ENCODE measurements around the gene CERK.
A peak's percentile ranks its signal among the peaks of the same experiment; 100 is the strongest.
"Not testable (repeated sequence)": the region's sequence is repeated elsewhere in the genome, so short reads cannot be mapped to it uniquely, and the experiment has no call there.

Gene CERK, protein sequence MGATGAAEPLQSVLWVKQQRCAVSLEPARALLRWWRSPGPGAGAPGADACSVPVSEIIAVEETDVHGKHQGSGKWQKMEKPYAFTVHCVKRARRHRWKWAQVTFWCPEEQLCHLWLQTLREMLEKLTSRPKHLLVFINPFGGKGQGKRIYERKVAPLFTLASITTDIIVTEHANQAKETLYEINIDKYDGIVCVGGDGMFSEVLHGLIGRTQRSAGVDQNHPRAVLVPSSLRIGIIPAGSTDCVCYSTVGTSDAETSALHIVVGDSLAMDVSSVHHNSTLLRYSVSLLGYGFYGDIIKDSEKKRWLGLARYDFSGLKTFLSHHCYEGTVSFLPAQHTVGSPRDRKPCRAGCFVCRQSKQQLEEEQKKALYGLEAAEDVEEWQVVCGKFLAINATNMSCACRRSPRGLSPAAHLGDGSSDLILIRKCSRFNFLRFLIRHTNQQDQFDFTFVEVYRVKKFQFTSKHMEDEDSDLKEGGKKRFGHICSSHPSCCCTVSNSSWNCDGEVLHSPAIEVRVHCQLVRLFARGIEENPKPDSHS

DNA sequence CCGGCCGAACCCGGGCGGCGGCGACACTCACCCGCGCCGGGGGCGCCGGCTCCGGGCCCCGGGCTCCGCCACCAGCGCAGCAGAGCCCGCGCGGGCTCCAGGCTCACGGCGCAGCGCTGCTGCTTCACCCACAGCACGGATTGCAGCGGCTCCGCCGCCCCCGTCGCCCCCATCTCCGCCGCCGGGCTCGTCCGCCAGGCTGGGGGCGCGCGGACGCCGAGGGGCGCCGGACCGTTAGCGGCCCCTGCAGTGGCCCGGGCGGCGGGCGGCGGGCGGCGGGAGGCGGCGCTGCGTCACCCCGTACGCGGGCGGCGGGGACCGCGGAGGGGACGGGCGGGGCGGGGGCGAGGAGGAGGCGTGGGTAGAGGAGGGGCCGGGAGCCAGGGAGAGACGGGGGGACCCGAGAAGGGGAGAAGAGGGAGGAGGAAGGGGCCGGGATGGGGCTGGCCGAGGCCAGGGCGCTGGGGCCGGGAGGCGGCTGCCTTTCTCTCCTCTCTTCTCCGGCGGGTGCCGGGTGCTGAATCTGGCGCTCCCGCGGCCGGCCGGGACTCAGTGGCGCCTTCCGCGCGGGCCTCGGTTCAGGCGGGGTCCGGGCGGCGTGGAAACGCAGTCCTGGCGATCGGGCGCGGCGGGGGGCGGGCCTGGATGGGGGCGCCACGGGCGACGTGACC, at the start of gene CERK:
Gene CERK, minus strand, starts transcription at position 277 of the 671 bp plus-strand sequence. Its CDS starts 104 bp downstream, at position 173.
- peak; percentile 73 for DNase-seq

DNA sequence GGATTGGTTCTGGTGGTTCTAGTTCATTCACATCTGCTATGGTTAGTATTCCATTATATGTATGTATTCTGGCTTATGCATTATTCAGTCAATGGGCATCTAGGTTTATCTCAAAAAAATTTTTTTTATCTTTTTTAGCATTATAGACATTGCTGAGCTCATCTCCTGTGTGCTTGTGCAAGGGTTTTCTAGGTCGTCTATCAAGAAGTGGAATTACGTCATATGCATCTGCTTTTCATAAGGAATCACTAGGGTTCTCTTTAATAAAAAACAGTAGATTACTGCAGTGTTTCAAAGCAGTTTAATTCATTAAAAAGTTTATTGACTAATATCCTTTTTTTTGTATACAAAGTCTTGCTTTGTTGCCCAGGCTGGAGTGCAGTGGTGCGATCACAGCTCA, 45.7 kb upstream of the CERK start:
- DNase-seq, result no peak

DNA sequence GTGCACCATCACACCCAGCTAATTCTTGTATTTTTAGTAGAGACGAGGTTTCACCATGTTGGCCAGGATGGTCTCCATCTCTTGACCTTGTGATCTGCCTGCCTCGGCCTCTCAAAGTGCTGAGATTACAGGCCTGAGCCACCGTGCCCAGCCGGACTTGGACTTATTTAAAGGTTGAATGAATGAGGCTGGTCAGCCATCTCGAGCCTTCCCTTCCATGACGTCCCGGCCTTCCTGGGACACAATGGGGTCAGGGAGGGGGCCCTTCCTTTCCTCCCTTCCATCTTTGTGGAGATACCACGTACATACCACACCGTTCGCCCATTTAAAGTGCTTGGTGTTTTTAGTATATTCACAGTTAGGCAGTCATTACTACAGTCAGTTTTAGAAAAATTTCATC, 44.1 kb upstream of the CERK start:
- not testable (repeated sequence) for DNase-seq

DNA sequence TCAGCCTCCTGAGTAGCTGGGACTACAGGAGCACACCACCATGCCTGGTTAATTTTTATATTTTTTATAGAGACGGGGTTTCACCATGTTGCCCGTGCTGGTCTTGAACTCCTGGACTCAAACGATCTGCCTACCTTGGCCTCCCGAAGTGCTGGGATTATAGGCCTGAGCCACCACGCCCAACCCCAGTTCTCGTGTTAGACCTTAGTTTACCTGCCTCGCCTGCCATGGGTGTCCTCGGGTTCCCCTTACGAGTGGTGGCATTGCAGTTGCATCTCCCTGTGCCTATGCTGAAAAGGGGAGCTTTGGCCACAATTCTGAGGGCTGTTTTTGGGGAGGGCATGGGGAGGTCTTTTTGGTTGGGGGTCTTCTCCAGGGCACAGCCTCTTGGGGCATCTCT, 43.2 kb upstream of the CERK start:
- no peak for DNase-seq

DNA sequence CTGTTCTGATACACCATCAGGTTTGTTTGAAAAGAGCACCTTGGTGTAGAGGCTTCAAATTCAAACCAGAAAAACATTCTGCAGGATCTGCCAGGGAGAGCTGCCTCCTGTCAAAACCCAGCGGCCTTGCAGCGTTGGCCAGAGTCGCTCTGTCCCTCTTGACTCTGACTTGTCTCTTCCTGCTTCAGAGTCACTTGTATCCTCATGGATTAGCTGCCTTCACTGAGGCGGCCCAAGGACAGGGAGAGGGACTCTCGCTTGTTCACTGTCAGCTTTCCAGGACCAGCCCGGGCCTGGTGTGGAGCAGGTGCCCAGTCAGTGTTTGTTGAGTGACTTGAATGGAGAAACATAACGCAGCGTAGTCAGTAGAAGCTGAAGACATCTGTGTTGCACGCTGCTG, 42.4 kb upstream of the CERK start:
- no peak for DNase-seq

DNA sequence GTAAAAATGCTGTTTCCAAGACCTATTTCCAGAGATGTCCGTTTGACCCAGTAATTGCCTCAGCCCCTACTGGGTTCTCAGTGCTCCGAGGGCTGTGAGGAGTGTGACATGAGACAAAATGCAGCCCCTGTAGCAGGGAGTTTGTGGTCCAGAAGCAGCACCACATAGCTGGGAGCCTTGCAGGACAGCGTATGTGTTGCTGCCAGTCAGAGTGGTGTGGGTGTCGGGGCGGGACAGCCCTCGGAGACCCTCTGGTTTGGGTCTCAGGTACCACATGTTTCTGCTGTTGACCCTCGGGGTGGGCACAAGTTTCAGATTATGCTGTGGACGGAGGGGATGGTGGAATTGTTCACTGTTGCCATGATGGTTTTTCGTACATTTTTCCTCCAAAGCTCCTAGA, 41.6 kb upstream of the CERK start:
- DNase-seq, result no peak

DNA sequence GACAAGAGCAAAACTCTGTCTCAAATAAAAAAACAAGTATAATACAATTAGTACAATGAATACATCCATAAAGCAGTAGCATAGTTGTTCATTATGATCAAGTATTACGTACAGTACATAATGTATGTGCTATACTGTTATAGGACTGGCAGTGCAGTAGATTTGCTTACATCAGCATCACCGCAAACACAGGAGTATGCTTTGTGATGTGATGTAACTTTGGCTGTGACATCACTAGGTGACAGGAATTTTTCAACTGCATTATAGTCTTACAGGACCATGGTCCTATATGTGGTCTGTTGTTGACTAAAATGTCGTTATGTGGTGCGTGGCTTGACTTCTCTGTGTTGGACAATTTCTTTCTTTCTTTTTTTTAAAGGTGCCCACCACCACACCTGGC, 41.0 kb upstream of the CERK start:
- no peak for DNase-seq

DNA sequence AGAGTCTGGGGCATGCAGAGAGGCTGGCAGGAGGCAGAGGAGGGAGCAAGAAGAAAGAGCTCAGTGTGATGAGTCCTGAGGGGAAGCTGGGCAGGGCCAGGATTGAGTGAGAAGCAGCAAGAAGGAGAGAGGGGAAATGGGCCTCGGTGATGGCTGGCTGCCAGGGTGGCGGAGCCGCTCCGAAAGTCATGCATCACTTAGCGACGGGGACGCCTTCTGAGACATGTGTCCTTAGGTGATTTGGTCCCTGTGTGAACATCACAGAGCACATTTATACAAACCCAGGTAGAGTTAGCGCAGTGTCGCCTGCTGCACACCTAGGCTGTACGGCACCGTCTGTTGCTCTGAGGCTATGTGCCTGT, 39.5 kb upstream of the CERK start:
- DNase-seq, result no peak

DNA sequence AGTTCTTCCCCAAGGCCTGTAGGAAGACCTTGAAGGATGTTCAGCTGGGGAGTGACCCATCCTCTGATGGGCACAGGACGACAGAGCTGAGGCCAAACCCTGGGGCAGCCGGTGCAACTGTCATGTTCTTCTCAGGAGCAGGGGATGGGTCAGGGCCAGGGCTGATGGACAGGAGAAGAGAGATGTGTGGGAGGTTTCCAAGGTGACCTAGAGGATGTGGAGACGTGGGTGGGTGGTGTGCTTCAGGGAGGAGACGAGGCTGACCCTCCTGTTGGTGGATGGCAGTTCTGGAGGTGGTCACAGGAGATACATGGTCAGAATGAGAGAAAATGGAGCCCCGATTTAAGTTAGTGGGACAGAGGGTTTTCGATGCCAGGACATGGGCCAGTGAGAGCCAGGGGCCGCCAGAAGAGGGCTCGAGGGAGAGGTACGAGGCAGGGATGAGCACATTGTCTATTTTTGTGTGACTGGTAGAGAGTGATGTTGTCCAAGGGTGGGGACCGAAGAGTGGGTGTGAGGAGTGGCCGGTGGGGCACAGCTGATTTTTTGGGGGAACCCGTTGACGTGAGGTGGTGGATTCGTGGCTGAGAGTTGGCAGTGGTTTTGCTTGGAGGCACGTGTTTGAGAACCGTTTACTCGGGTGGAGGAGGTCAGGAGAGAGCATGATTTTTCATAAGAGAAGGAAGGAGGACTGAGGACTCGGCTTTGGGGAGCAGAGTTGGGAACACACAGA, 39.0 kb upstream of the CERK start:
- DNase-seq, result no peak

DNA sequence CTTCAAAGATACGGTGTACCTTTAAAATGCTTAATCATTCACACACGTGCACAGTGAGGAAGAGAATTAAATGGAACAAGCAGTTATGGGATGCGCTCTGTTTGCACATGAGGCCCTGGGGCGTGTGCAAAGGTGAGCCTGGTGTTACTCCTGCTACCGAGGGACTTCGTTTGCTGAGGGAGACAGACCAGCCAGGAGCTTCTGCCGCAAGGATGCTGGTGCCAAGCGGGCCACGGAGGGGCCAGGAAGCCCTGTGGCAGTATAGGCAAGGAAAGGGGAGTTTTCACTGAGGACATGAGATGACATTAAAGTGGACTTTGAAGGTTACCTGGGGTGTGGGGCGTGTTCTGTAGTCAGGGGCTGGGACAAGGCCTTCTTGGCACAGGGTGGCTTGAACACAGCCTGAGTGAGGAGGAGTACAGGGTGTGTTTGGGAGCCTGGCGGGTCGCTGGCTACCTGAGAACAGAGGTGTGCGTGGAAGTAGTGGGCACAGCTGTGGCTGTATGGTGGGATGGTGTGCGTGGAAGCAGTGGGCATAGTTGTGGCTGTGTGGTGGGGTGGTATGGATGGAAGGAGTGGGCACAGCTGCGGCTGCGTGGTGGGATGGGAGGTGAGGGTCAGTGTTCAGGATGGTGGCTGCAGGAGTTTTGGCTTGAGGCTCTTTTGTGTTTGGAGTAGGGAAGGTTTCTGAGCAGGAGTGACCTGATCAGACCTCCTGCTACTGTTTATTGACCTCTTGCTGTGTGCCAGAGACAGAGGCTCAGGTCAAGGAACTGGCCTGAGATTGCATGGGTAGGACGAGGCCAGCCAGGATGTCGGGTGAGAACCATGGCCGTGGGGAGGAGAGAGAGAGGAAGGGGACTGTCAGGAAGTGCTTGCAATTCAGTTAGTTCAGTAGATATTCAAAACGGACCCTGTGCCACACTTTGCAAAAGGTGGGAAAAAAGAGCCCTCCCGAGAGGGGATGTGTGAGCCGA, 38.1 kb upstream of the CERK start:
- no peak for DNase-seq

DNA sequence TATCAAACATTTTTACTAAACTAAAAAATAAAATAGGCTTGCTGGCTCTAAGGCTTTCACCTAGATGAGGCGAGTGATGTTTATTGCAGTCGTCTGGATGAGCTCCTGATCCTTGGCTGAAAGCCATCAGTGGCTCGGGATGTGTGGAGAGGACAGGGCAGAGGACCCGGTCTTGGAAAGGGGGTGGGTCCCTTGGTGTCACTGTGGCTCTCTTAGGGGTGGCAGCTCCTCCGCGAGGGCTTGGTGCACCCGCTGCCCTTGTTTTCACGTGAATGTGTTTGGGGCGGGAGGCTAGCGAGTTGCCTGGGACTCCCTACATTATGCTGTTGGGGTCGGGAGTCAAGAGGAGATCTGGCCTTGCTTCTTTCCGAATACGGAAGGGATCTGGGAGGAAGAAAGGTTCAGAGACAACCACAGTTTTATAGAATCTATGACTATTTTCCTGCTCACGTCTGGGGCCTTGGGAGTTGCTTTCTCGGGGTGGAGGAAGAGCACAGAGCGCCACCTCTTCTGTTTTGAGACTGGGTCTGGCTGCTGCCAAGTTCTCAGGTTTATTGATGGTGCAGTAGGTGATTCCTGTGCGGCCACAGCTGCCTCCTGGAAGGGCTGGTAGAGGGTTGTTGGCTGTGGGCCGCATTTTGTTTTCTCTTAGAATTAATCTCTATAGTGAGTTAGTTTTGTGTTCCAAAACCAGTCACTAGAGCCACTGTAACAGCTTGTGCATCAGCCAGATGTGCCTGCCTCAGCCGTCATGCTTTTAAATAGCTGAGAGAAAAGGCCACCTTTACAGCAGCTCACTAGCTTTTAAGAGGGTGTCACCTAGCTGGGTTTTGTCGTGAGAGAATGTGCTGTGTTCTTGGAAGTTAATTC, 37.2 kb upstream of the CERK start:
- no peak for DNase-seq

DNA sequence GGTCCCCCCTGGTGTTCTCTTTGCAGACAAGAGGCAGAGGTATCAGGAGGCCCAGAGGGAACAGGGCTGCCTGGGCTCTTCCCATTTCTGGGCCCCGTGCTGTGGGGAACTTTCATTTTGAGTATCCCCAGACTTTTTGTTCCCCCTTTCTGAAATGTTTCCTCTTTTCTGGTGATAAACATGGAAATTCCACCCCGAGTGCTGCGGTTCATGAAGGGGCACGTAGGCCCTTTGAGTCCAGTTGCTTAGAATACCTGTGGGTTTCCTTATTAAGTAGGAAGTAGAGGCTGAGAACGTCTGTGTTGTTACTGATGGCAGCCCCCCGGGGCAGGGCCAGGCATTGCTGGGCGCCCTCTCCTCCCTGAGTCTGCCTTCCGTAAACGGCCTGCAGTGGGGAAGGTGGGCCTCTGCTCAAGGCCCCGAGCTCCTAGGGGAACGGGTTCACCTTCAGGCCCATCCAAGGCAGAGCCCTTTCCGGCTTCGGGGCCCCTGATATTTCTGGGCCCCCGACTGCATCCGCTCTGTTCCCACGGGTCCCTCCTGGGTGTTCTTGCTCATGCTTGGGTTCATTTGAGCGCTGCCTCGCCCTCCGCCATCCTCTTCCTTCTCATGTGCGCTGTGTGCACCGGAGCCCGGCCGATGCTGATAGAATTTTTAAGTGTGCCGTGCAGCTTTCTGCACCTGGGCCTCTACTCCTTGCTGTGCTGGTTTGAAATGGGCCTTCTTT, 36.4 kb upstream of the CERK start:
- DNase-seq, result peak; percentile 37

DNA sequence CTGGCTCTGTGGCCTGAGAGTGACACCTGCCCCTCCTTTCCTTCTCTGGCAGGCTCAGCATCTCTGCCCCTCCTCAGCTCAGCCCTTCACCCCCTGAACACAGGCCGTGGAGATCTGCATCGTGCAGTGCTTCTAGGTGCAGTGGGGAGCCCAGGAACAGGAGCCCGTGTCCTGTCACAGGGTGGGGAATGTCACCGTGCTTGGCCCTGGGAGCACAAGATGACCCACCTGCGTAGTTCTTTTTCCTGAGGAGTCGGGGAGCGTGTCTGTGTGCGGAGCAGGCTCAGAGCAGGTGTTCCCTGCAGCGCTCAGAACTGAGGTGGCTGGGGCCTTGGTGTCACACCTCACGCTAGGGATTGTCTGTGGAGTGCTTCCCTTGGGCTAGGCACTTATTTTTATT, 35.0 kb upstream of the CERK start:
- no peak for DNase-seq

DNA sequence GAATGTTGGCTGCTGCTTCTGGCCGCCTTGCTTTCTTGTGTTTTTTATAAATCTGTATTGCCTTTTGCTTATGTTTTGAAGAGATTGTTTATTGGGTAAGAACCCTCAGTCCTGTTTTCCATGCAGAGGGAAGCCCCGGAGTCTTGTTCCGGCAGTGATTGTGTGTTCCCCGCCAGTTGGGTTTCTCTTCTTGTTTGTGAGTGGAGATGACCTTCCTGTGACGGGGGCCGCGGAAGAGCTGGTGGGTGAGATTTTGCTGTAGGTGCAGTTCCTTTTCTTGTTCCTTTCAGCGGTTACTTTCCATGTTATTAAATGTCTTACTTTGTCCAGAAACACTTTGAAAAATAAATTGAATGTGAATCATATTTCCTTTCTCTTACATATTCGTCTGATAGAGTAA, 32.7 kb upstream of the CERK start:
- peak; percentile 34 for DNase-seq

DNA sequence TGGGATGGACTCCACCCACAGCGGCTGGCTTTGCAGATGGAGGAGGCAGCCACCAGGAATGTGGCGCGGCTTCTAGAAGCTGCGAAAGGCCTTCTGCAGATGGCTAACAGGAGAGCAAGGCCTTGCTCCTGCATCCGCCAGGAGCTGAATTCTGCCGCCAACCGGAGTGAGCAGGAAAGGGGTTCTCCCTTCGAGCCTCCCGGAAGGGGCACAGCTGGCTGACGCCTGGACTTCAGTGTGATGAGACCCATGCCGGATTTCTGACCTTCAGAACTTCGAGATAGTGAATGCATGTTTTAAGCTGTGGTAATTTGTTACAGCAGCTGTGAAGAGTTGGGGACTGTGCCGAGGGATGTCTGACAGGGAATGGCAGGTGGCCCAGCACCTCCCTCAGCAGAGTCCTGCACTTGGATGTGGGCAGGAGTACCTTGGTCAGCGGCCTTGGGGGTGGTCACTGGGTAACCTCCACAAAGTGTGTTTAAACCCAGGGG, 32.1 kb upstream of the CERK start:
- no peak for DNase-seq

DNA sequence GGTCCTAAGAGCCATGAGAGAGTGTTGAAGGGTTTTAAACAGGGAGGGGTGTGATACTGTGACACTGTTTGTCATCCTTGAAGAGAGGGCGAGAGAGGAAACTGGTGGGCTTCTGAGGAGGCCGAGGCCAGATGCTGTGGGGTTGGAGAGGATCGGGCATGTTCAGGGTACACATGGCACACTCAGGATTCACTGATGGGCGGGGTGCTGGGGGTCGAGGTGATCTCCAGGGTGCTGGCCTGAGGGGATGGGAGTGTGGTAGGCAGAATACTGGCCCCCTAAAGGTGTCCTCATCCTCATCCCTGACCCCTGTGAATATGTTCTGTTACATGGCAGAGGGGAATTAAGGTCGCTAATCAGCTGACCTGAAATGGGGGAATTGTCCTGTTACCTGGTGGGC, 31.7 kb upstream of the CERK start:
- DNase-seq, result no peak

DNA sequence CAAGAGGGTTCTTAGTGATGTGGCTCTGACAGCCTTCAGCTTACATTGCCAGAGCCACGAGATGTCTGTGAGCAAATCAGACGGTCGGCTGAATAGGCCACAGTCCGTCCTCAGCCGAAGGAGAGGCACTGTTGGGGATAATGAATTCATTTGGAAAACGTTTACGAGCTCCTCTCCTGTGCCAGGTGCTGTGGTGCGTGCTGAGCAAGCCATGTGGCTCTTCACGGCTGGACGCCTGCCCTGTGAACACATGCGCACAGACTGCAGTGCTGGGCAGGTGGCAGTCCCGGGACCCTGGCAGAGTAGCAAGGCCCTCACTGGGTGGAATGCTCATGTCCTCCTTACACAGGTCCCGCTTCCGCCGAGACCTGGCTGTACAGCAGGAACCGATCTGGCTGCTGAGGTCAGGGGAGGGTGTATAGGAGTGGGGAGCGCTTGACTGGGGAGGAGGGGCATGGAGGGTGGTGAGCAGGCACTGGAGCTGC, 31.2 kb upstream of the CERK start:
- DNase-seq, result no peak

DNA sequence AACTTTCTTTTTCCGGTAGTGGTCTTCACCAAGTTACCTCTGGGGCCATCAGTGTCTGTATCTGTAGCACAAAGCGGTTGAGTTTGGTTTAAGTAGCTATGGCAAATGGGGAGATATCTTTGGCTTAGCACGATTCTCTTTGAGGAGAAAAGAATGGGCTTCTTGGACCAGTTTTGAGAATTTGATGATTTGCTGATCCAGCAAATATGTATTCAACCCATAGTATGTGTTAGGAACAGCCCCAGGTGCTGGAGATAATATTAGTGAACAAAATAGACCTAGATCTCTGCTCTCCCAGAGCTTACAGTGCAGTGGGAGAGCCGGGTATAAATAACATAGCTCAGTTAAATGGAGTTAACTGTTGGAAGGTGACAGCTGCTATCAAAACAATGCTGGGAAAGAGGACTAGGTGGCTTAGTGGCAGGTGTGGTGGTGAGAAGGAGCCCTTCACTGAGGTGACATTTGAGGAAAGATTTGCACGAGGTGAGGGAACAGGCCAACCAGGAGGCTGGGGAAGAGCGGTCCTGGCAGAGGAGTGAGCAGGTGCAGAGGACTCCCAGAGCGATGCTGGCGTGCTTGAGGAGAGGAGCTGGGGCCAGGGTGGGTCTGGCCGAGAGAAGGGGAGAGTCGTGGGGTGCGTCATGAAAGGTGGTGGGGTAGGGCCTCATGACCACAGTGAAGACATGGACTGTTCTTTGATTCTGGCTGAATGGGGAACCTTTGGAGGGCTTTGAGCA, 29.4 kb upstream of the CERK start:
- no peak for DNase-seq

DNA sequence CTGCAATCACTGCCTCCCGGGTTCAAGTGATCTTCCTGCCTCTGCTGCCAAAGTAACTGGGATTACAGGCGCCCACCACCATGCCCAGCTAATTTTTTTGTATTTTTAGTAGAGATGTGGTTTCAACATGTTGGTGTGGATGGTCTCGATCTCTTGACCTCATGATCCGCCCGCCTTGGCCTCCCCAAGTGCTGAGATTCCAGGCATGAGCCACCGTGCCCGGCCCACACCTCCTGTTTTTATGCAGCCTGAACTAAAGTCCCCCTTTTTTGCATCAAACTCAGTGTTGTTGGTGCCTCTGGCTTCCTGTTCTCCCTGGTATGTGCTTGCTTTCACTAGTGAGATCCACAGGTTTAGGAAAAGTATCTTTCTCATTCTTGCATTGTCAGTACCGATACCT, 28.6 kb upstream of the CERK start:
- no peak for DNase-seq
